Left lobe of liver (tissue), 2 donors: ENCODE data around the gene SUSD4. TPM values are rescaled to one million over a fixed set of nuclear protein-coding genes. Genes with fewer than 3 reads are reported as not detected.
"Not testable (repeated sequence)": the region's sequence is repeated elsewhere in the genome, so short reads cannot be mapped to it uniquely, and the experiment has no call there.

Experiments used
- ATAC-seq: fragments of 200-7000 bp; cut with Tn5 transposase; one replicate; pipeline ENCODE4 v1.9.1; 2020; ENCODE audit warnings: mild to moderate bottlenecking, moderate library complexity
- DNase-seq: peaks from one replicate; pipeline ENCODE4 v3.0.0-alpha.2; 2020; ENCODE audit warnings: low spot score
- total RNA-seq: library from RNA; stranded (reverse); gene quantifications from one replicate; pipeline ENCODE4 v1.2.1, GENCODE V29; 2021
- donor health status: DM: no; HTN: no; CAD: no; lungs with moderate emphysema.
- donor health status: DM: no; HTN: yes; CAD: no.

The SUSD4 gene
- total RNA-seq, 1 donor from 2014 or later, result 1.3 TPM

DNA sequence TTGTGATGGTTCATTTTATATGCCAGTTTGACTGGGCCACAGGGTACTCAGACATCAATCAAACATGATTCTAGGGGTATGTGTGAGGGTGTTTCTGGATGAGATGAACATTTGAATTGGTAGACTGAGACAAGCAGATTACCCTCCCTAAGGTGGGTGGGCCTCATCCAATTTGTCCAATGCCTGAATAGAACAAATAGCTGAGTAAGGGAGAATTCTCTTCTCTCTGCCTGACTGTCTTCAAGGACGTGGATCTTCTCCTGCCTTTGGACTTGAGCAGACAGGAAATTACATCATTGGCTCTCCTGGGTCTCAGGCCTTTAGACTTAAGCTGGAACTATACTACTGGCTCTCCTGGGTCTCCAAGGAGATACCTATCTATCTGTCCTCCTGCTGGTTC, 64.4 kb downstream of the SUSD4 start:
- ATAC-seq (no peak), DNase-seq (no peak)

DNA sequence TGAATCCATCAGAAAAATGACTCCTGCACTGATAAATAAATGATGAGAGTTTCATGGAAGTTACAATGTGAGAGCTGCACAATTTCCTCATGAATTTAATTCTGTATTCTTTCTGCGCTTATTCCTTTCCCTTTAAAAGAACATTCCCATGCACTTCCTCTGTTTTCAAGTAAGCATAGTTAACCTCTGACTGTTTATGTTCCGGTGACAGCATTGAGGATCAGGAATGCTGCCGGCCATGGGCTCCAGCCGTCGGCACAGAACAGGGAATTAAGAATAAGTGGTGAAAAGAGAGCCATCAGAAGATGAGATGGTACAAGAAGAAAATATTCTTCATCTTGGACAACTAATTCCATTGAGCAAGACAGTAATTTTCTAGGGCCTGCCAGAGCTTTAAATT, 65.3 kb downstream of the SUSD4 start:
- no peak for DNase-seq
- ATAC-seq, result no peak

DNA sequence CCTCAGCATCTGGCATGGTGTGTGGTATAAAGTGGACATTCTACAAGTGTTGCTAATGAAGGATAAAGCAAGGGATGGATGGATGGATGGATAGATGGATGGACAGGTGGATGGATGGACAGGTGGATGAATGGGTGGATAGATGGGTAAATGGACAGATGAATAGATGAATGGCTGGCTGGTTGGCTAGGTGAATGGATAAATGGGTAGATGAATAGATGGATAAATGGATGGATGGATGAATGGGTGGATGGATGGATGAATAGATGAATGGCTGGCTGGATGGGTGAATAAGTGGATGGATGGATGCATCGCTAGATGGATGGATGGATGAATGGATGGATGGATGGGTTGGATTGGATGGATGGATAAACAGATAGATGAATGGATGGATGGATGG, 66.2 kb downstream of the SUSD4 start:
- DNase-seq (no peak), ATAC-seq (no peak)

GRCh38 chr1:223291796-223292195, 72.2 kb downstream of the SUSD4 start:
- ATAC-seq, result no peak
- DNase-seq, result no peak

- no peak for ATAC-seq
These were observed 73.6 kb downstream of the SUSD4 start for GRCh38 chr1:223290397-223290796.

DNA sequence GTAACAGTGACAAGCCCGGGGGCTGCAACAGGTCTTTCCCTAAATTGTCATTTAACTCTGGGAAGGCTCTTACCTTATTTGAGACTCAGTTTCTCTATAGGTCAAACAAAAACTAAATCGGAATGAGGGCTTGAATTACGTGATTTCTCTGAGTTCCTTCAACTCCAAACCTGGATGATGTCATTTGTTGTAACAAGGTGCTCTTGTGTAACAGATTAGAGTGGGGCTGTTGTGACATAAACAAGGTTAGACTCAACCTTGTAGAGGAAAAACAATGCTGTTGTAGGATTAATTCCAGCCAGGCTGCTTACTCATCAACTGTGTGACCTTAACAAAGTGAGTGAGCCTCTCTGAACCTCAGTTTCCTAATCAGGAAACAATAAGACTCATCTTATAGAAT, 74.4 kb downstream of the SUSD4 start:
- DNase-seq (no peak), ATAC-seq (peak; percentile 61)

More at GRCh38 chr1:223290397-223290796, 73.6 kb downstream of the SUSD4 start:
- DNase-seq, result no peak

DNA sequence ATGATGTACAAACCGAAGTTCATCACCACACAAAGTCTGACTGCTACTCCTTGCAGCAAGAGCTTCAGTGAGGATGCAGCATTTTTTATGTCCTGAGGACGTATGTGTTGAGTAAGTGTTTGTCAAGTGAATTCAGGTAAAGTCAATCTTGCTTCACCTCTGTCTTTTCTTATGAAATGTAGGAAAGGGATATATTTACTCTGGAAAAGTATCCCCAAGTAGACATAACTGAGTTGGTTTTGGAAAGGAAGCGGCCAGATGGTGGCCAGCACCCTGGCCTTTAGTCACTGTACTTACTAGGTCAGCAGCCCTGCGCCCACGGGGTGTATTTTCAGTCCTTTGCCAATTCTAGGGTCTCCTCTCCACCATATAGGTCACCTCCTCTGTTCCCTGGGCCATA, 75.2 kb downstream of the SUSD4 start:
- ATAC-seq, result peak; percentile 82
- no peak for DNase-seq

GRCh38 chr1:223285452-223285851, 78.5 kb downstream of the SUSD4 start:
- no peak for ATAC-seq
- no peak for DNase-seq

DNA sequence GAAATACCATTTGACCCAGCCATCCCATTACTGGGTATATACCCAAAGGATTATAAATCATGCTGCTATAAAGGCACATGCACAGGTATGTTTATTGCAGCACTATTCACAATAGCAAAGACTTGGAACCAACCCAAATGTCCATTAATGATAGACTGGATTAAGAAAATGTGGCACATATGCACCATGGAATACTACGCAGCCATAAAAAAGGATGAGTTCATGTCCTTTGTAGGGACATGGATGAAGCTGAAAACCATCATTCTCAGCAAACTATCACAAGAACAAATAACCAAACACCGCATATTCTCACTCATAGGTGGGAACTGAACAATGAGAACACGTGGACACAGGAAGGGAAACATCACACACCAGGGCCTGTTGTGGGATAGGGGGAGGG, 80.3 kb downstream of the SUSD4 start:
- ATAC-seq, DNase-seq: not testable (repeated sequence)

DNA sequence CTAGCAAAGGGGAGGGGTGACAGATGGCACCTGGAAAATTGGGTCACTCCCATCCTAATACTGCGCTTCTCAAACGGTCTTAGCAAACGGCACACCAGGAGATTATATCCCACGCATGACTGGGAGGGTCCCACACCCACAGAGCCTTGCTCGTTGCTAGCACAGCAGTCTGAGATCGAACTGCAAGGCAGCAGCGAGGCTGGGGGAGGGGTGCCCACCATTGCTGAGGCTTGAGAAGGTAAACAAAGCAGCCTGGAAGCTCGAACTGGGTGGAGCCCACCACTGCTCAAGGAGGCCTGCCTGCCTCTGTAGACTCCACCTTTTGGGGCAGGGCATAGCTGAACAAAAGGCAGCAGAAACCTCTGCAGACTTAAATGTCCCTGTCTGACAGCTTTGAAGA, 85.7 kb downstream of the SUSD4 start:
- ATAC-seq, result not testable (repeated sequence)

GRCh38 chr1:223276029-223276428, 87.9 kb downstream of the SUSD4 start:
- ATAC-seq (no peak), DNase-seq (no peak)

More for the DNA sequence above, 85.7 kb downstream of the SUSD4 start:
- DNase-seq, result not testable (repeated sequence)

GRCh38 chr1:223273511-223273910, 90.5 kb downstream of the SUSD4 start:
- no peak for ATAC-seq
- no peak for DNase-seq

DNA sequence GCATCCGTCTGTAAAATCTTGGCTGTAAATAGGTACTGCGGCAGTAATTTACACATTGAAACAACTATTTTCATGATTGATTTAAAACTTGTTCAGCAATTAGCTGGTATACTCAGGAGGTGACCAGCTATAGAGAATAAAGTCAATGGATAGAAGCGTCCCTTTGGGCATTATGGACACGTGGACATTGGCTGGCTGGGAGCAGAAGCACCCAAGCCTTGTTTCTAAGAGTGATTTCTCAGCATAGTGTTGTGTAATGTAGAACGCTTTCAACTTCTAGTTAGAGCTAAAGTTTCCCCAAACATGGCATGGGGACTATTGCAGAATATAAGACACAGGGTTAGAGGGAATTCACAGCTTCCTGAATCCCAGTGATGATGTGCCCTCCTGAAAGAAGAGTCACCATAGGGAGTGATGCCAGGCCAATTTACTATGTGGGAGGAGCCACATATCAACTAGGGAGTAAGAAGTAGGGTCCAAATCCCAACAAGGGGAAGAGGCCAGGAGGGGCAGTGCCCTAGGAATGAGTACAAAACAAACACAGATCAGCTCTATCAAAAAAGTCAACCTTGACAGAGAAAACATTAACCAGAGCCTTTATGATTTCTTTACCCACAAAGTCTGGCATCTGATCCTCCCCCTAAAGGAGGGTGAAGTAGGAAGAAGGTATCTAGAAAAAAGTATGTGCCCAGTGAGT, 92.7 kb downstream of the SUSD4 start:
- peak; percentile 63 for DNase-seq
- ATAC-seq, result peak; percentile 82

DNA sequence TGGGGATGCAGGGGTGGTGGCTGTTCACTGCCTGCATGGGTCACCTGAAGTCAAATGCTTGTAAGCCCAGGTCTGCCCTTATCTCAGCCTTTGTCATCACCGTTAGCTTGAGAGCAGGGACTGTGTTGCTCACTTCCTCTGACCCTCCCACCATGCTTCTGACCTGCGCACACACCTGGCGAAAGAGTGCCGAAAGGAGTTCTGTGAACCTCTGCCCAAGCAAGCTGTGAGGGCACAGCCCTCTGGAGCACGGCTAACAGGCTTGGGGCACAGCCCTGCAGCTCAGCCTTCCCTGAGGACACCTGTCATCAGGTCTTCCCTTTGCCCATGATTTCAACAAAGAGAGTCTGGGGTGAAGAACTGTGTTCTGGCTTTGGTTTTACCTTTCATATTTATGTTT, 93.8 kb downstream of the SUSD4 start:
- peak; percentile 62 for DNase-seq
- ATAC-seq, result peak; percentile 68

- peak; percentile 65 for ATAC-seq
- DNase-seq, result no peak
These were observed 95.0 kb downstream of the SUSD4 start for GRCh38 chr1:223269006-223269405.

- ATAC-seq, result no peak
- no peak for DNase-seq
These were observed 97.3 kb downstream of the SUSD4 start for GRCh38 chr1:223266632-223267172.

GRCh38 chr1:223264983-223265908, 98.7 kb downstream of the SUSD4 start:
- DNase-seq (no peak), ATAC-seq (no peak)

DNA sequence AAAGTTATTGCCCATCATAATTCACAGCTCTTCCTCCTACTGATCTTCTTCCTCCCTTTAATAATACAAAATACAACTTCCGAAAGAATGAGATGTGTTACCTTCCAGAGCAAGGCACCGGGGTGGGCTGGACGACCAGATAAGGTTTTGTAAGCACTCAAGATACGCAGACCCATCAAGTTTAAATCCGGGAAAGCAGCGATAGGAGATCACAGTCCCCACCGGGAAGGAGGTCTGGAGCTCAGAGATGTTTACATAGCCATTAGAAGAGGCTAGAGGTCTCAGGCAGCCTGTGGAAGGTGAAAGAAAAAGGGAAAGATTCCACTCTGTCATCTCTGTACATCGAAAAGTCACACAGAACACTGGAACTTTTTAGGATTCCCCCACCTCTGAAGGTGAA, 99.4 kb downstream of the SUSD4 start:
- no peak for DNase-seq
- no peak for ATAC-seq

GRCh38 chr1:223261914-223262313, 102.1 kb downstream of the SUSD4 start:
- ATAC-seq, result no peak

DNA sequence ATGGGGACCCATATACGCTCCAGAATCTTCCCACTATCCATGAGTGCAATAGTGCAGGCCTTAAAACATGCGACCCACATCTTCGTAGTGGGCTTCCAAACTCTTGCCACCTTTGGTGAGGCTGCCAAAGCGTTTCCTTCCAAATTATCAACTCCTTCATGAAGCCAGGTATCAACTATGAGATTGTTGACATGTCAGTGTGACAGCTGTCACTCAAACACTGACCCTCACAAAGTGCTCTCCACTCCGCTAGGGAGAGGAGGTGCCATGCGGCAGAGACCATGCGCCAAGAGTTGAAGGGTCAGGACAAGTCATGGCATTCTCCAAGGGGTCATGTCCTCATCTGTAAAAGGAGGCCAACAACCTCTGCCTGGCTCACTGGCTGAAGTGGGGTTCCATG, 103.3 kb downstream of the SUSD4 start:
- no peak for DNase-seq
- ATAC-seq, result peak; percentile 45

More at GRCh38 chr1:223261914-223262313, 102.1 kb downstream of the SUSD4 start:
- no peak for DNase-seq

GRCh38 chr1:223259462-223259861, 104.5 kb downstream of the SUSD4 start:
- ATAC-seq, result no peak
- no peak for DNase-seq

GRCh38 chr1:223258751-223259198, 105.2 kb downstream of the SUSD4 start:
- DNase-seq (no peak), ATAC-seq (no peak)
